Sigmoid colon (tissue), 3 donors: Measurements from ENCODE around the gene PPP2R5A.

Experiments
- POLR2A ChIP-seq, 2 donors: fragments of 450-650 bp; IDR thresholded peaks; one replicate each; pipeline ENCODE4 v1.6.1; 2016; ENCODE audit warnings: antibody characterized with exemption in 2 of 2, mild to moderate bottlenecking in 2 of 2, moderate library complexity in 2 of 2
- TF ChIP-seq, protein P1 (sequence below), 4 experiments: fragments of 450-650 bp in 3 of 4; fragments of 200-600 bp in 1 of 4; IDR thresholded peaks; one replicate each; pipeline ENCODE4 v1.5.1; 2016 to 2019; ENCODE audit warnings: antibody characterized with exemption in 4 of 4, mild to moderate bottlenecking in 3 of 4, moderate library complexity in 2 of 4

DNA sequence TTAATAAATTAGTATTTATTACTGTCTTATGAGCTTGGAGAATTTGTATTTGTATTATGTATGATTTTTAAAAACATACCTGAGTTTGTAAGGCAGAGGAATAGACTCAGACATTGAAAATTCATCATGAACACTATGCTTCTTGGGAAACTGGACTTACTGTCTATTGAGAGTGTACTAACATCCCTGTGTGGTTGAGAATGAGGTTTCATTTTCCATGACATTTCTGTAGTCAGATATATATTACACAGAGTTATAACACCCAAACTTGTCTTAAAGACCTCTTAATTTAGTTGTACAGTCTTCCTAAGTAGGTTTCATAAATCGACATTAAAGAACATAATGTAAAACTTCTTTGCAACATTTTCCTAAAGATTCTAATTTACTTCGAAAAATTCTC, 30.0 kb downstream of the PPP2R5A start:
- TF ChIP-seq POLR2A (IDR thresholded peaks at IDR 0.05) = no peak
- TF ChIP-seq, protein P1, sequence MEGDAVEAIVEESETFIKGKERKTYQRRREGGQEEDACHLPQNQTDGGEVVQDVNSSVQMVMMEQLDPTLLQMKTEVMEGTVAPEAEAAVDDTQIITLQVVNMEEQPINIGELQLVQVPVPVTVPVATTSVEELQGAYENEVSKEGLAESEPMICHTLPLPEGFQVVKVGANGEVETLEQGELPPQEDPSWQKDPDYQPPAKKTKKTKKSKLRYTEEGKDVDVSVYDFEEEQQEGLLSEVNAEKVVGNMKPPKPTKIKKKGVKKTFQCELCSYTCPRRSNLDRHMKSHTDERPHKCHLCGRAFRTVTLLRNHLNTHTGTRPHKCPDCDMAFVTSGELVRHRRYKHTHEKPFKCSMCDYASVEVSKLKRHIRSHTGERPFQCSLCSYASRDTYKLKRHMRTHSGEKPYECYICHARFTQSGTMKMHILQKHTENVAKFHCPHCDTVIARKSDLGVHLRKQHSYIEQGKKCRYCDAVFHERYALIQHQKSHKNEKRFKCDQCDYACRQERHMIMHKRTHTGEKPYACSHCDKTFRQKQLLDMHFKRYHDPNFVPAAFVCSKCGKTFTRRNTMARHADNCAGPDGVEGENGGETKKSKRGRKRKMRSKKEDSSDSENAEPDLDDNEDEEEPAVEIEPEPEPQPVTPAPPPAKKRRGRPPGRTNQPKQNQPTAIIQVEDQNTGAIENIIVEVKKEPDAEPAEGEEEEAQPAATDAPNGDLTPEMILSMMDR (IDR thresholded peaks at IDR 0.05) = no peak
